Chondrocyte (in vitro differentiated cells): ENCODE results near the gene DOLK. TPM values are rescaled to one million over a fixed set of nuclear protein-coding genes. Genes with fewer than 3 reads are reported as not detected.
A peak's percentile ranks its signal among the peaks of the same experiment; 100 is the strongest.
"Not testable (repeated sequence)": the region's sequence is repeated elsewhere in the genome, so short reads cannot be mapped to it uniquely, and the experiment has no call there.

Experiments
- DNase-seq: peaks from one replicate; pipeline ENCODE4 v3.0.0; 2021; ENCODE audit warnings: mixed read lengths, low spot score
- H3K27ac Mint-ChIP-seq: one replicate; pipeline ENCODE4 v1.8.0; 2021; ENCODE audit warnings: mild to moderate bottlenecking, moderate library complexity, mixed read lengths; ENCODE audit not compliant: unreplicated experiment
- H3K27me3 Mint-ChIP-seq: 2 replicates; pipeline ENCODE4 v1.8.0; 2021; ENCODE audit warnings: low read depth, mixed read lengths
- H3K36me3 Mint-ChIP-seq: 2 replicates; pipeline ENCODE4 v1.8.0; 2021; ENCODE audit warnings: low read depth, mixed read lengths
- H3K4me1 Mint-ChIP-seq: 2 replicates; pipeline ENCODE4 v1.8.0; 2021; ENCODE audit warnings: low read depth, mild to moderate bottlenecking, mixed read lengths
- H3K4me3 Mint-ChIP-seq: one replicate; pipeline ENCODE4 v1.8.0; 2021; ENCODE audit warnings: mild to moderate bottlenecking, moderate library complexity, mixed read lengths; ENCODE audit not compliant: unreplicated experiment
- H3K9me3 Mint-ChIP-seq: 2 replicates; pipeline ENCODE4 v1.8.0; 2021; ENCODE audit warnings: low read depth, mixed read lengths
- total RNA-seq: library from RNA; stranded (reverse); gene quantifications from 3 replicates; pipeline ENCODE4 v1.2.1, GENCODE V29; 2021
- TF ChIP-seq, protein P1 (sequence below): fragments of 200-600 bp; sonication (generic); IDR thresholded peaks from 2 replicates; pipeline ENCODE4 v1.5.0; 2021; ENCODE audit warnings: antibody characterized with exemption, mild to moderate bottlenecking, moderate library complexity

Gene DOLK
- total RNA-seq, 1 donor from 2014 or later: 22.2 TPM

DNA sequence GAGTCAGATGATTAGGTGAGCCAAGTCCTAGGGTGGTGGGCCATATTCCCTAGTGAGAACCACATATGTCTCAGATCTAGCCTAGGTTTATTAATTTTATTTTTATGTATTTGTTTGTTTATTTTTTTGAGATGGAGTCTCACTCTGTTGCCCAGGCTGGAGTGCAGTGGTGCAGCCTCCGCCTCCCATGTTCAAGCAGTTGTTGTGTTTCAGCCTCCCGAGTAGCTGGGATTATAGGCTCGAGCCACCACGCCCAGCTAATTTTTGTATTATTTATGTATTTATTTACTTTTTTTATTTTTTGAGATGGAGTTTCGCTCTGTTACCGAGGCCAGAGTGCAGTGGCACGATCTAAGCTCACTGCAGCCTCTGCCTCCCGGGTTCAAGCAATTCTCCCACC, 36.1 kb upstream of the DOLK start:
- H3K9me3 Mint-ChIP-seq: no peaks in the 10 kb centered on the region
- DNase-seq: peak; percentile 12
- no peak overlapping the region for H3K27ac Mint-ChIP-seq
- H3K4me1 Mint-ChIP-seq: peaks cover 17% of the 10 kb centered on the region
- TF ChIP-seq, protein P1, sequence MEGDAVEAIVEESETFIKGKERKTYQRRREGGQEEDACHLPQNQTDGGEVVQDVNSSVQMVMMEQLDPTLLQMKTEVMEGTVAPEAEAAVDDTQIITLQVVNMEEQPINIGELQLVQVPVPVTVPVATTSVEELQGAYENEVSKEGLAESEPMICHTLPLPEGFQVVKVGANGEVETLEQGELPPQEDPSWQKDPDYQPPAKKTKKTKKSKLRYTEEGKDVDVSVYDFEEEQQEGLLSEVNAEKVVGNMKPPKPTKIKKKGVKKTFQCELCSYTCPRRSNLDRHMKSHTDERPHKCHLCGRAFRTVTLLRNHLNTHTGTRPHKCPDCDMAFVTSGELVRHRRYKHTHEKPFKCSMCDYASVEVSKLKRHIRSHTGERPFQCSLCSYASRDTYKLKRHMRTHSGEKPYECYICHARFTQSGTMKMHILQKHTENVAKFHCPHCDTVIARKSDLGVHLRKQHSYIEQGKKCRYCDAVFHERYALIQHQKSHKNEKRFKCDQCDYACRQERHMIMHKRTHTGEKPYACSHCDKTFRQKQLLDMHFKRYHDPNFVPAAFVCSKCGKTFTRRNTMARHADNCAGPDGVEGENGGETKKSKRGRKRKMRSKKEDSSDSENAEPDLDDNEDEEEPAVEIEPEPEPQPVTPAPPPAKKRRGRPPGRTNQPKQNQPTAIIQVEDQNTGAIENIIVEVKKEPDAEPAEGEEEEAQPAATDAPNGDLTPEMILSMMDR: no peak
- H3K36me3 Mint-ChIP-seq: peaks cover 59% of the 10 kb centered on the region
- H3K27me3 Mint-ChIP-seq: no peaks in the 10 kb centered on the region
- H3K4me3 Mint-ChIP-seq: no peak overlapping the region

DNA sequence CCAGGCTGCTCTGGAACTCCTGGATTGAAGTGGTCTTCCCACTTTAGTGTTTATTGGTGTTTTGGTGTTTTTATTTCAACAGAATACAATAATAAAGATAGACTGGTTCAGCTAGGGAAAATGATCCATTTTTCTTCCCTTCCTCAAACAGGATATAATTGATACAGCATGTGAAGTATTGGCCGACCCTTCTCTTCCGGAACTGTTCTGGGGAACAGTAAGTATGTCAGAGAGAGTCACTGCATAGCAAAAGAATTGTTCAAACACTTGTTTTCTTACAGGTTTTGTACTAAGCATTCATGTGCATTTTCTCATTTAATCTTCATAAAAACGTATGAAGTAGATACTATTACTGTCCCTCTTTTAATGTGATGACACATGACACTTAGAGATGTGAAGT, 31.7 kb upstream of the DOLK start:
- no peaks in the 10 kb centered on the region for H3K4me1 Mint-ChIP-seq
- no peaks in the 10 kb centered on the region for H3K27me3 Mint-ChIP-seq
- no peak overlapping the region for H3K4me3 Mint-ChIP-seq
- no peak overlapping the region for H3K27ac Mint-ChIP-seq
- TF ChIP-seq, protein P1: no peak
- DNase-seq: no peak
- no peaks in the 10 kb centered on the region for H3K9me3 Mint-ChIP-seq
- H3K36me3 Mint-ChIP-seq: peaks cover 46% of the 10 kb centered on the region

DNA sequence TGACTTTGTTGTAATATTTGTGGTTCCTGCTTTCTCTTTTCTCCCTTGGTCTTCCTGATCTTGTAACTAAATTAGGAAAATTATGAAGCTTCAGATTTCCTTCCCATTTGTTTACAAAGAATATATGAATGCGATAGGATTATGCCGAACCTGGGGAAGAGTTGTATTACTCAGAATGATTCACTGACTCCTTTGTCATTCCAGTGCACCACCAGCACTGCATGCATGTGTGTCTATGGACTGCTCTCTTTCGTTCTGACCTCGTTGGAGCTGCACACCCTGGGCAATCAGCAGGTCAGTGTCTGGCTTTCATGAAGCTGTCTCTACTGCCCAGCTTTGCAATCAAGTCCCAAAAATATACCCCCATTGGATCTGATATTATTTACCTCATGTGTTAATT, 25.6 kb upstream of the DOLK start:
- DNase-seq: peak; percentile 14
- Mint-ChIP-seq H3K4me3 (no peak overlapping the region), H3K9me3 (no peaks in the 10 kb centered on the region), H3K36me3 (peaks cover 35% of the 10 kb centered on the region), H3K27ac (no peak overlapping the region), H3K27me3 (no peaks in the 10 kb centered on the region), H3K4me1 (peaks cover 6% of the 10 kb centered on the region)
- TF ChIP-seq, protein P1: no peak

DNA sequence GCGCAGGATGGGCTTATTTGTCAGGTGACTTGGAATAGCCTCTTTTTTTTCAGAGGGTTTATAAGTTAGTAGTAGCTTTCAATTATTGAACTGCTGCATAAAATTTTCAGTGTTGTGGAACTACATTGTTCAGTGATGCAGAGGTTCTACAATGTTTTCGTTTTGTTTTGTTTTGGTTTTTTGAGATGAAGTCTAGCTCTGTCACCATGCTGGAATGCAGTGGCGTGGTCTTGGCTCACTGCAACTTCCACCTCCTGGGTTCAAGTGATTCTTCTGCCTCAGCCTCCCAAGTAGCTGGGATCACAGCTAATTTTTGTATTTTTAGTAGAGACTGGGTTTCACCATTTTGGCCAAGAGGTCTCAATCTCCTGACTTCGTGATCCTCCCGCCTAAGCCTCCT, 22.1 kb upstream of the DOLK start:
- Mint-ChIP-seq H3K27me3 (no peaks in the 10 kb centered on the region), H3K4me3 (no peak overlapping the region), H3K27ac (peak overlapping the region; percentile 54), H3K4me1 (peaks cover 6% of the 10 kb centered on the region), H3K9me3 (no peaks in the 10 kb centered on the region), H3K36me3 (peaks cover 24% of the 10 kb centered on the region)
- no peak for DNase-seq
- TF ChIP-seq, protein P1: no peak

DNA sequence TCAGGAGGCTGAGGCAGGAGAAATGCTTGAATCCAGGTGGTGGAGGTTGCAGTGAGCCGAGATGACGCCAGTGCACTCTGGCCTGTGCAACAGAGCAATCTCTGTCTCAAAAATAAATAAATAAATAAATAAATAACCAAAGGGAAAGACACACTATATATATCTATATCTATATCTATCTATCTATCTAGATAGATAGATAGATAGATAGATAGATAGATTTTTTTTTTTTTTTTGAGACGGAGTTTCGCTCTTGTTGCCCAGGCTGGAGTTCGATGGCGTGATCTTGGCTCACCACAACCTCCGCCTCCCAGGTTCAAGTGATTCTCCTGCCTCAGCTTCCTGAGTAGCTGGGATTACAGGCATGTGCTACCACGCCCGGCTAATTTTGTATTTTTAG, 14.0 kb upstream of the DOLK start:
- not testable (repeated sequence) for H3K9me3 Mint-ChIP-seq, H3K4me1 Mint-ChIP-seq, H3K27me3 Mint-ChIP-seq, H3K27ac Mint-ChIP-seq, DNase-seq, H3K4me3 Mint-ChIP-seq
- H3K36me3 Mint-ChIP-seq: peaks cover 17% of the 10 kb centered on the region

DNA sequence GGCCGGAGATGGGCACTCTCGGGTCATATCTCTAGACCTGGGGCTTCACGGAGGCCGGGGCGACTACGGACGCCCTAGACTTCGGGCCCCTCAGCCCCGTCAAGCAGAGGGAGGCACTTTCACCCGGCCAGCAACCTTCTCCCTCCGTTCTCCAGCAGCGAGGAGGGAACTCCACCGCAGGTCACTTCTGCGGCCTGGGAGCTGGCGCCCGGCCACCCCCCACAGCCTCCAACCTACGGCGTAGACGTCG, 201 bp downstream of the DOLK start:
- Mint-ChIP-seq H3K27ac (peak overlapping the region; percentile 98), H3K4me1 (peaks cover 29% of the 10 kb centered on the region), H3K4me3 (peak overlapping the region; percentile 79), H3K36me3 (no peaks in the 10 kb centered on the region), H3K9me3 (no peaks in the 10 kb centered on the region), H3K27me3 (no peaks in the 10 kb centered on the region)
- DNase-seq: no peak
- TF ChIP-seq, protein P1: no peak
